ENCODE results near the gene SAC3D1. TPM values are rescaled to one million over a fixed set of nuclear protein-coding genes. Genes with fewer than 3 reads are reported as not detected.
"Not testable (repeated sequence)": the region's sequence is repeated elsewhere in the genome, so short reads cannot be mapped to it uniquely, and the experiment has no call there.

SAC3D1 gene
- total RNA-seq, 3 donors from 2014 or later, result 8.5 to 13.1 (median 11.8) TPM

GRCh38 chr11:64998690-64999431, 42.1 kb upstream of the SAC3D1 start:
- Histone ChIP-seq H3K4me3 (no peak overlapping the region), H3K36me3 (ENCODE audit: low read depth) (no peaks in the 10 kb centered on the region), H3K4me1 (ENCODE audit: low read depth) (peaks cover 33% of the 10 kb centered on the region), H3K9me3 (no peaks in the 10 kb centered on the region)
- DNase-seq (peak; percentile 67 to 82 (median 77)), ATAC-seq (peak; percentile 86)
- intact Hi-C loops (cut with DNase I, micrococcal nuclease), result no loop called here
- no peak for TF ChIP-seq CTCF (IDR thresholded peaks at IDR 0.05)

- ATAC-seq (peak; percentile 39), DNase-seq (peak; percentile 62 to 71 (median 69))
- no peak for TF ChIP-seq CTCF (IDR thresholded peaks at IDR 0.05)
Observed at GRCh38 chr11:64999478-64999877, 41.5 kb upstream of the SAC3D1 start.

GRCh38 chr11:65002706-65003105, 38.3 kb upstream of the SAC3D1 start:
- no peaks in the 10 kb centered on the region for H3K9me3 ChIP-seq
- no peak overlapping the region for H3K4me3 ChIP-seq
- DNase-seq, result peak in 1 of 3 donors; percentile 18
- TF ChIP-seq CTCF (IDR thresholded peaks at IDR 0.05), result no peak
- H3K36me3 ChIP-seq (ENCODE audit: low read depth), result no peaks in the 10 kb centered on the region
- ATAC-seq, result no peak
- peaks cover 23% of the 10 kb centered on the region for H3K4me1 ChIP-seq (ENCODE audit: low read depth)
- intact Hi-C loops (cut with DNase I, micrococcal nuclease), result no loop called here

More at GRCh38 chr11:64999478-64999877, 41.5 kb upstream of the SAC3D1 start:
- no peaks in the 10 kb centered on the region for H3K36me3 ChIP-seq (ENCODE audit: low read depth)
- H3K9me3 ChIP-seq, result no peaks in the 10 kb centered on the region
- intact Hi-C loops (cut with DNase I, micrococcal nuclease), result no loop called here
- no peak overlapping the region for H3K4me3 ChIP-seq
- peaks cover 33% of the 10 kb centered on the region for H3K4me1 ChIP-seq (ENCODE audit: low read depth)

- H3K4me3 ChIP-seq, result no peak overlapping the region
- H3K9me3 ChIP-seq, result no peaks in the 10 kb centered on the region
- no peak for TF ChIP-seq CTCF (IDR thresholded peaks at IDR 0.05)
- peak in 1 of 3 donors; percentile 9 for DNase-seq
- H3K36me3 ChIP-seq (ENCODE audit: low read depth), result no peaks in the 10 kb centered on the region
- ATAC-seq, result no peak
- peaks cover 17% of the 10 kb centered on the region for H3K4me1 ChIP-seq (ENCODE audit: low read depth)
- intact Hi-C loops (cut with DNase I, micrococcal nuclease), result no loop called here
Observed at GRCh38 chr11:65003282-65003681, 37.7 kb upstream of the SAC3D1 start.

GRCh38 chr11:65003968-65004367, 37.0 kb upstream of the SAC3D1 start:
- DNase-seq; H3K36me3 ChIP-seq (ENCODE audit: low read depth); H3K9me3 ChIP-seq; ATAC-seq; intact Hi-C loops (cut with DNase I, micrococcal nuclease); H3K4me3 ChIP-seq: not testable (repeated sequence)
- H3K4me1 ChIP-seq (ENCODE audit: low read depth), result peaks cover 13% of the 10 kb centered on the region

GRCh38 chr11:65008016-65008415, 33.0 kb upstream of the SAC3D1 start:
- H3K4me3 ChIP-seq, result no peak overlapping the region
- intact Hi-C loops (cut with DNase I, micrococcal nuclease), result no loop called here
- no peak for TF ChIP-seq CTCF (IDR thresholded peaks at IDR 0.05)
- no peaks in the 10 kb centered on the region for H3K9me3 ChIP-seq
- peaks cover 4% of the 10 kb centered on the region for H3K4me1 ChIP-seq (ENCODE audit: low read depth)
- ATAC-seq, result no peak
- no peak for DNase-seq
- no peaks in the 10 kb centered on the region for H3K36me3 ChIP-seq (ENCODE audit: low read depth)
